K562 (cell line): Measurements from ENCODE around the gene PLD5.
"Not testable (repeated sequence)": the region's sequence is repeated elsewhere in the genome, so short reads cannot be mapped to it uniquely, and the experiment has no call there.

Experiments used
- ATF3 ChIP-seq, 2 experiments: fragments of 450-650 bp in 1 of 2; sonication (generic) in 1 of 2; formaldehyde crosslinking in 1 of 2; IDR thresholded peaks in 1 of 2; conservative IDR thresholded peaks in 1 of 2; 2 replicates each; pipeline versions ENCODE4 v1.6.1 to v1.8.1; 2016 to 2023; ENCODE audit warnings: mild to moderate bottlenecking in 2 of 2, moderate library complexity in 2 of 2, inconsistent platforms in 1 of 2, missing genetic modification reagents in 1 of 2
- CTCF ChIP-seq, 3 experiments: IDR thresholded peaks in 2 of 3; conservative IDR thresholded peaks in 1 of 3; 2 replicates each; pipeline ENCODE4 v1.5.1; 2011 to 2012; ENCODE audit warnings: low read length in 3 of 3, mild to moderate bottlenecking in 3 of 3, control low read depth in 2 of 3, improper control_type of control experiment in 1 of 3, inconsistent platforms in 1 of 3, low read depth in 1 of 3, mixed read lengths in 1 of 3, moderate library complexity in 1 of 3; ENCODE audit not compliant: insufficient read depth in 2 of 3
- ELK1 ChIP-seq: sonication (generic); formaldehyde crosslinking; IDR thresholded peaks from 2 replicates; pipeline ENCODE4 v1.8.1; 2022; ENCODE audit warnings: missing genetic modification reagents
- POLR2AphosphoS5 ChIP-seq: IDR thresholded peaks from 2 replicates; pipeline ENCODE4 v1.6.1; 2011; ENCODE audit warnings: mild to moderate bottlenecking, low read depth, low read length, moderate library complexity; ENCODE audit not compliant: control insufficient read depth, insufficient read depth
- ZNF175 ChIP-seq: fragments of 200-800 bp; sonication (Bioruptor generic); IDR thresholded peaks from 2 replicates; pipeline ENCODE4 v1.6.1; 2016; ENCODE audit warnings: low read depth, mild to moderate bottlenecking, missing genetic modification characterization, missing compliant biosample characterization

GRCh38 chr1:242350446-242350845 lies 174.1 kb downstream of the PLD5 start:
- not testable (repeated sequence) for TF ChIP-seq CTCF (IDR thresholded peaks at IDR 0.05 in 2 of 3, conservative IDR thresholded peaks at IDR 0.05 in 1 of 3; ENCODE audit: insufficient read depth in 2 of 3, low read depth in 1 of 3, low read length in 3 of 3); ZNF175 (CRISPR knock-in tag); ATF3 (IDR thresholded peaks at IDR 0.05); ATF3 (CRISPR knock-in tag; conservative IDR thresholded peaks at IDR 0.05); POLR2AphosphoS5; ELK1 (CRISPR knock-in tag)
